IMR-90 (cell line): Measurements from ENCODE around the gene PPIL4. TPM values are rescaled to one million over a fixed set of nuclear protein-coding genes. Genes with fewer than 3 reads are reported as not detected.
A peak's percentile ranks its signal among the peaks of the same experiment; 100 is the strongest.

Source experiments
- ATAC-seq: fragments of 200-7000 bp; cut with Tn5 transposase; 2 replicates; pipeline ENCODE4 v1.9.1; 2020; ENCODE audit warnings: low read depth, mild to moderate bottlenecking, moderate library complexity
- Bru-seq: library from RNA; stranded (reverse); fragments of 400-500 nt; gene quantifications from one replicate; lab custom pipeline; 2021; lab: Mats Ljungman, UMichigan
- BruChase-seq, 2 experiments: library from RNA; stranded (reverse); fragments of 400-500 nt; gene quantifications; one replicate each; lab custom pipeline; 2021; lab: Mats Ljungman, UMichigan
- BruUV-seq: library from RNA; stranded (reverse); fragments of 400-500 nt; replicated peaks from 2 replicates; lab custom pipeline; 2021; lab: Mats Ljungman, UMichigan
- CTCF ChIA-PET: fragments of 300-600 bp; formaldehyde crosslinking; extraction: SDS; loops from one replicate; lab custom pipeline; 2021; ENCODE audit warnings: antibody characterized with exemption; lab: Yijun Ruan, JAX
- POLR2A ChIA-PET: fragments of 300-600 bp; sonication (Branson Sonifier 250); formaldehyde crosslinking; loops from one replicate; lab custom pipeline; 2022; ENCODE audit warnings: antibody characterized with exemption; ENCODE audit not compliant: unreplicated experiment; lab: Charles Lee
- DNase-seq: peaks from one replicate; pipeline ENCODE4 v3.0.0; 2013
- H2AFZ ChIP-seq: replicated peaks from 2 replicates; pipeline ENCODE3; 2013; ENCODE audit warnings: low read length, mild to moderate bottlenecking; ENCODE audit not compliant: poor library complexity
- H2AK5ac ChIP-seq: 2 replicates; pipeline ENCODE4 v1.6.1; 2013; ENCODE audit warnings: low read depth, low read length, inconsistent platforms
- H2AK9ac ChIP-seq: replicated peaks from 2 replicates; pipeline ENCODE3; 2013; ENCODE audit warnings: mild to moderate bottlenecking, low read depth, low read length, moderate library complexity; ENCODE audit not compliant: poor library complexity
- H2BK120ac ChIP-seq: 2 replicates; pipeline ENCODE4 v1.6.1; 2013; ENCODE audit warnings: low read depth, low read length, inconsistent platforms
- H2BK15ac ChIP-seq: 3 replicates; pipeline ENCODE4 v1.6.1; 2013; ENCODE audit warnings: low read depth, low read length, inconsistent platforms
- H2BK20ac ChIP-seq: 2 replicates; pipeline ENCODE4 v1.6.1; 2013; ENCODE audit warnings: low read depth, mild to moderate bottlenecking, inconsistent platforms, low read length, moderate library complexity
- H2BK5ac ChIP-seq: 2 replicates; pipeline ENCODE4 v1.6.1; 2013; ENCODE audit warnings: mild to moderate bottlenecking, low read depth, low read length, inconsistent platforms; ENCODE audit not compliant: poor library complexity, severe bottlenecking
- H3K14ac ChIP-seq: replicated peaks from 2 replicates; pipeline ENCODE4 v1.6.1; 2013; ENCODE audit warnings: low read depth, low read length, inconsistent platforms
- H3K18ac ChIP-seq: 2 replicates; pipeline ENCODE4 v1.6.1; 2013; ENCODE audit warnings: low read depth, low read length, control low read depth
- H3K23ac ChIP-seq: 2 replicates; pipeline ENCODE4 v1.6.1; 2013; ENCODE audit warnings: low read depth, low read length, inconsistent platforms
- H3K27ac ChIP-seq: 2 replicates; pipeline ENCODE4 v1.5.1; 2013; ENCODE audit warnings: mild to moderate bottlenecking, control low read depth, low read length; ENCODE audit not compliant: insufficient read depth
- H3K27me3 ChIP-seq: 2 replicates; pipeline ENCODE4 v1.6.1; 2013; ENCODE audit warnings: low read length; ENCODE audit not compliant: control insufficient read depth, insufficient read depth
- H3K36me3 ChIP-seq: 2 replicates; pipeline ENCODE4 v1.6.1; 2013; ENCODE audit warnings: low read length, mixed read lengths; ENCODE audit not compliant: control insufficient read depth, insufficient read depth
- H3K4ac ChIP-seq: 2 replicates; pipeline ENCODE4 v1.6.1; 2013; ENCODE audit warnings: low read depth, low read length, inconsistent platforms
- H3K4me1 ChIP-seq: 2 replicates; pipeline ENCODE4 v1.6.1; 2013; ENCODE audit warnings: low read length, mixed read lengths; ENCODE audit not compliant: control insufficient read depth, insufficient read depth
- H3K4me2 ChIP-seq: 2 replicates; pipeline ENCODE4 v1.6.1; 2013; ENCODE audit warnings: low read depth, mild to moderate bottlenecking, control low read depth, low read length, moderate library complexity
- H3K4me3 ChIP-seq: 2 replicates; pipeline ENCODE4 v1.5.1; 2013; ENCODE audit warnings: low read depth, mild to moderate bottlenecking, control low read depth, low read length, moderate library complexity; ENCODE audit not compliant: insufficient read depth
- H3K56ac ChIP-seq: 2 replicates; pipeline ENCODE4 v1.6.1; 2013; ENCODE audit warnings: low read length, inconsistent platforms; ENCODE audit not compliant: insufficient read depth; ENCODE audit errors: extremely low read depth
- H3K79me1 ChIP-seq, 2 experiments: 2 replicates each; pipeline ENCODE4 v1.6.1; 2013; ENCODE audit warnings: low read length in 2 of 2, inconsistent platforms in 1 of 2, low read depth in 1 of 2
- H3K9ac ChIP-seq: 2 replicates; pipeline ENCODE4 v1.6.1; 2013; ENCODE audit warnings: low read depth, low read length, control low read depth
- H3K9me1 ChIP-seq: 2 replicates; pipeline ENCODE4 v1.6.1; 2013; ENCODE audit warnings: low read length, inconsistent platforms; ENCODE audit not compliant: insufficient read depth
- H3K9me3 ChIP-seq: 2 replicates; pipeline ENCODE4 v1.6.1; 2013; ENCODE audit warnings: low read length; ENCODE audit not compliant: control insufficient read depth, insufficient read depth
- H4K20me1 ChIP-seq: 2 replicates; pipeline ENCODE4 v1.6.1; 2013; ENCODE audit warnings: low read length, inconsistent platforms; ENCODE audit not compliant: insufficient read depth
- H4K5ac ChIP-seq: 2 replicates; pipeline ENCODE4 v1.6.1; 2013; ENCODE audit warnings: mild to moderate bottlenecking, low read depth, low read length, control low read depth
- H4K8ac ChIP-seq, 2 experiments: 2 replicates each; pipeline ENCODE4 v1.6.1; 2013; ENCODE audit warnings: low read depth in 2 of 2, low read length in 2 of 2, control low read depth in 1 of 2, inconsistent platforms in 1 of 2
- H4K91ac ChIP-seq: 2 replicates; pipeline ENCODE4 v1.6.1; 2013; ENCODE audit warnings: low read depth, low read length, inconsistent platforms; ENCODE audit not compliant: insufficient read depth
- CEBPB ChIP-seq: IDR thresholded peaks from 2 replicates; pipeline ENCODE4 v1.6.1; 2012; ENCODE audit warnings: low read depth, low read length, improper control_type of control experiment
- CHD1 ChIP-seq: IDR thresholded peaks from 2 replicates; pipeline ENCODE4 v1.6.1; 2012; ENCODE audit warnings: low read depth, low read length, improper control_type of control experiment
- FOS ChIP-seq: fragments of 150-350 bp; IDR thresholded peaks from 2 replicates; pipeline ENCODE4 v1.6.1; 2016; ENCODE audit warnings: low read depth, low read length
- MAZ ChIP-seq: IDR thresholded peaks from 2 replicates; pipeline ENCODE4 v1.6.1; 2012; ENCODE audit warnings: low read depth, mild to moderate bottlenecking, low read length, improper control_type of control experiment, moderate library complexity, borderline replicate concordance
- MXI1 ChIP-seq: IDR thresholded peaks from 2 replicates; pipeline ENCODE4 v1.6.1; 2012; ENCODE audit warnings: low read depth, mild to moderate bottlenecking, low read length, moderate library complexity, borderline replicate concordance
- NFE2L2 ChIP-seq: fragments of 150-350 bp; IDR thresholded peaks from 2 replicates; pipeline ENCODE4 v1.6.1; 2016; ENCODE audit warnings: low read depth, mild to moderate bottlenecking, low read length
- POLR2A ChIP-seq: IDR thresholded peaks from 2 replicates; pipeline ENCODE4 v1.6.1; 2012; ENCODE audit warnings: mild to moderate bottlenecking, low read depth, low read length
- RCOR1 ChIP-seq: IDR thresholded peaks from 2 replicates; pipeline ENCODE4 v1.6.1; 2012; ENCODE audit warnings: mild to moderate bottlenecking, low read length, improper control_type of control experiment; ENCODE audit not compliant: insufficient replicate concordance
- SMC3 ChIP-seq: fragments of 150-350 bp; IDR thresholded peaks from 2 replicates; pipeline ENCODE4 v1.6.1; 2016; ENCODE audit warnings: low read depth, mild to moderate bottlenecking, antibody characterized with exemption, low read length, moderate library complexity
- WGBS, 2 experiments: methylation state at CpG; one replicate each; pipeline versions ENCODE4 v1.1.5 to v1.1.7; 2013; ENCODE audit warnings: missing lambda C conversion rate in 2 of 2; ENCODE audit not compliant: insufficient read length in 1 of 2; ENCODE audit errors: extremely low coverage in 2 of 2; 5-methylcytosine and 5-hydroxymethylcytosine counted together
- dilution Hi-C: fragments of 300-500 bp; cut with HindIII; formaldehyde crosslinking; loops from one replicate; pipeline ENCODE4 v1.14.3; 2018; ENCODE audit warnings: low sequenced_read_pairs; ENCODE audit not compliant: unreplicated experiment
- in situ Hi-C: fragments of 300-500 bp; cut with MboI; formaldehyde crosslinking; loops from 3 replicates; pipeline ENCODE4 v1.14.3; 2019; ENCODE audit warnings: low sequenced_read_pairs, inconsistent platforms, mixed read lengths
- intact Hi-C: fragments of 100-400 bp; cut with micrococcal nuclease; formaldehyde crosslinking; loops from 2 replicates; pipeline ENCODE4 v1.10.0; 2022
- long read RNA-seq: library from polyadenylated mRNA; unstranded; transcript quantifications from one replicate; pipeline ENCODE4 v2.0.0, GENCODE V29; 2021; ENCODE audit not compliant: unreplicated experiment
- polyA plus RNA-seq, 3 experiments: library from polyadenylated mRNA; depleted of rRNA; stranded (reverse); fragments of >200 nt; gene quantifications; 2 replicates each; pipeline ENCODE4 v1.2.3, GENCODE V29; 2012; ENCODE audit warnings: low replicate concordance in 1 of 3
- total RNA-seq: library from RNA; depleted of rRNA; stranded (reverse); fragments of >200 nt; gene quantifications from 2 replicates; pipeline ENCODE4 v1.2.3, GENCODE V29; 2012; rRNA removed
- TF ChIP-seq, protein P1 (sequence below): conservative IDR thresholded peaks from 2 replicates; pipeline ENCODE4 v1.5.1; 2012; ENCODE audit warnings: mild to moderate bottlenecking, low read depth, low read length, improper control_type of control experiment

The PPIL4 gene, protein sequence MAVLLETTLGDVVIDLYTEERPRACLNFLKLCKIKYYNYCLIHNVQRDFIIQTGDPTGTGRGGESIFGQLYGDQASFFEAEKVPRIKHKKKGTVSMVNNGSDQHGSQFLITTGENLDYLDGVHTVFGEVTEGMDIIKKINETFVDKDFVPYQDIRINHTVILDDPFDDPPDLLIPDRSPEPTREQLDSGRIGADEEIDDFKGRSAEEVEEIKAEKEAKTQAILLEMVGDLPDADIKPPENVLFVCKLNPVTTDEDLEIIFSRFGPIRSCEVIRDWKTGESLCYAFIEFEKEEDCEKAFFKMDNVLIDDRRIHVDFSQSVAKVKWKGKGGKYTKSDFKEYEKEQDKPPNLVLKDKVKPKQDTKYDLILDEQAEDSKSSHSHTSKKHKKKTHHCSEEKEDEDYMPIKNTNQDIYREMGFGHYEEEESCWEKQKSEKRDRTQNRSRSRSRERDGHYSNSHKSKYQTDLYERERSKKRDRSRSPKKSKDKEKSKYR
- total RNA-seq (13.3 and 29.7 TPM in 2 replicates), polyA plus RNA-seq (2012; rRNA removed) (7.7 and 10.6 TPM in 2 replicates), Bru-seq, nascent RNA (percentile 86 among the genes with signal in this experiment), BruChase-seq, experiment 1, labeled RNA remaining after a 6-hour chase (percentile 88 among the genes with signal in this experiment), BruChase-seq, experiment 2, labeled RNA remaining after a 2-hour chase (percentile 89 among the genes with signal in this experiment)
- polyA plus RNA-seq (2012; cell fraction: cytosol; rRNA removed) = 0.62 and 0.77 TPM in 2 replicates
- polyA plus RNA-seq (2012; cell fraction: nucleus; rRNA removed; ENCODE audit: low replicate concordance) = 0.53 and 5.0 TPM in 2 replicates
- long read RNA-seq, transcript PPIL4-201 (13 exons, 2,232 nt) = major isoform, 48 of 57 reads
- long read RNA-seq, partial matches to known transcripts = 4 of 57 reads
- long read RNA-seq, other reads (novel, unspliced or antisense) = 5 of 57 reads

DNA sequence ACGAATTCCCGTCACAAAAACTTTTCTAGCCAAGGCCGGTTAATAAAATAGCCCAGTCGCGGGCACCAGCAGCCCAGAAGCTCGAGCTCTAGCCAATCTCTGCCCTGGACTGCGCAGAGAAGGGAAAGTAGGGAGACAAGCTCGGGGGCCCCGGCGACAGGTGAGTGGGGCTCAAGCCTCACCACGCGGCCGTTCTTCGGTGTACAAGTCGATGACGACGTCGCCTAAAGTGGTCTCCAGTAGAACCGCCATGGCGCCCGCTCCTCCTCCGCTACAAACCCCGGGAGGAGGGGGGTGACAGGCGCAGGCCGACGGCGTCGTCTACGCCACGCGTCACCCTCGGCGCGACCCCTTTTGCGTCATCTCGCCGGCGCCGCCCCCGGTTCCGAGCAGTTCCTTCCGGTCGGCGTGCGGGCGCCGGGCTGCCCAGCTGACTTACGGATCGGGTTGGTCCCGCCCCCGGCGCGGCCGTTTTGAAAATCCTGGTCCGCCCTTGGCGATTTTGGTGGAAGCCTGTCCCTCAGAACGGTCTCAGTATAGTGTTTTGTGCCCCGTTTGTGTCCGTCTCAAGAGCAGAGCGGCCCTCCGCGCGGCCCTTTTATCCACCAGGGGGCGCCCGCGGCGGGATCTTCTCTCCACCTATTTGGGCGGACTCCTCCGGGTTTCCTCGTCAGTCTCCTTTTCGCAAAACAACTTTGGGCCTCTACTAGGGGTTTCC, at the start of gene PPIL4:
Gene PPIL4 (minus strand): TSS at position 290 of the 718 bp plus-strand sequence. CDS start 38 bp downstream, at position 252.
- peak within 1 kb of the TSS; percentile 95 for H3K23ac ChIP-seq
- peak within 1 kb of the TSS; percentile 98 for H3K4ac ChIP-seq
- peak within 1 kb of the TSS; percentile 99 for H2AK5ac ChIP-seq
- H2BK5ac ChIP-seq = peak within 1 kb of the TSS; percentile 81
- H3K79me1 ChIP-seq = peaks cover 3 to 25% of the 10 kb centered on the region in 2 experiments; a peak in 3 of 4 replicates
- peak within 1 kb of the TSS; percentile 96 for H3K14ac ChIP-seq
- H4K91ac ChIP-seq = peak within 1 kb of the TSS; percentile 83; the same call in 1 of the 2 replicates
- peak within 1 kb of the TSS; percentile 85 for H3K27ac ChIP-seq
- peak within 1 kb of the TSS; percentile 98 for H2AK9ac ChIP-seq
- H2BK120ac ChIP-seq = peak within 1 kb of the TSS; percentile 53; the same call in 1 of the 2 replicates
- BruUV-seq = no TSS peak
- ChIA-PET CTCF (interaction anchor here (0.5 to 1.6 kb wide), 6 partner anchors 9 to 997 kb away, joined by 3 to 7 read pairs (median 3); no protein-coding TSS in a partner anchor), POLR2A (interaction anchor here (0.6 kb wide), 2 partner anchors 16 to 843 kb away, joined by 3 to 7 read pairs; no protein-coding TSS in a partner anchor)
- peaks cover 3% of the 10 kb centered on the region for H3K27me3 ChIP-seq
- H3K4me2 ChIP-seq = peak within 1 kb of the TSS; percentile 97
- H3K4me1 ChIP-seq = no peaks in the 10 kb centered on the region; the same call in 1 of the 2 replicates
- H2BK20ac ChIP-seq = peak within 1 kb of the TSS; percentile 5; the same call in 1 of the 2 replicates
- WGBS, 2 experiments = 0% methylated on average over 47 of the region's 71 CpGs; no CpG with 5 or more reads in 1 of the 2 experiments
- in situ Hi-C loops (loop anchor here (10.0 kb wide), 1 partner anchor 379 kb away; the partner anchor contains the start of gene RAET1G), dilution Hi-C loops (no loop called here), intact Hi-C loops (loop anchor here (1.0 to 5.0 kb wide), 3 partner anchors 17 to 380 kb away; no protein-coding TSS in a partner anchor)
- H2BK15ac ChIP-seq = 0 out of 3 replicates have a peak within 1 kb of the TSS, but pooled peaks have one; percentile 22
- H3K4me3 ChIP-seq = peak within 1 kb of the TSS; percentile 79
- peak within 1 kb of the TSS; percentile 7; the same call in 1 of the 2 replicates for H3K18ac ChIP-seq
- peaks cover 4% of the 10 kb centered on the region for H3K9me1 ChIP-seq
- peak within 1 kb of the TSS; percentile 96 for H2AFZ ChIP-seq
- H4K8ac ChIP-seq = peak within 1 kb of the TSS; percentile 80 to 93
- ATAC-seq (peak; percentile 93), DNase-seq (peak; percentile 94)
- peak within 1 kb of the TSS; percentile 55 for H4K5ac ChIP-seq
- no peaks in the 10 kb centered on the region for H3K9me3 ChIP-seq
- H4K20me1 ChIP-seq = peaks cover 31% of the 10 kb centered on the region
- no peaks in the 10 kb centered on the region for H3K36me3 ChIP-seq
- peak within 1 kb of the TSS; percentile 91 for H3K9ac ChIP-seq
- H3K56ac ChIP-seq = peak within 1 kb of the TSS; percentile 89
- TF ChIP-seq FOS (peak; percentile 53), RCOR1 (no peak), NFE2L2 (no peak), POLR2A (peak; percentile 81; the same call in 1 of the 2 replicates), SMC3 (peak; percentile 41), MAZ (peak; percentile 98), CEBPB (peak; percentile 67), CHD1 (no peak; the same call in 1 of the 2 replicates), MXI1 (peak; percentile 91)
- TF ChIP-seq, protein P1, sequence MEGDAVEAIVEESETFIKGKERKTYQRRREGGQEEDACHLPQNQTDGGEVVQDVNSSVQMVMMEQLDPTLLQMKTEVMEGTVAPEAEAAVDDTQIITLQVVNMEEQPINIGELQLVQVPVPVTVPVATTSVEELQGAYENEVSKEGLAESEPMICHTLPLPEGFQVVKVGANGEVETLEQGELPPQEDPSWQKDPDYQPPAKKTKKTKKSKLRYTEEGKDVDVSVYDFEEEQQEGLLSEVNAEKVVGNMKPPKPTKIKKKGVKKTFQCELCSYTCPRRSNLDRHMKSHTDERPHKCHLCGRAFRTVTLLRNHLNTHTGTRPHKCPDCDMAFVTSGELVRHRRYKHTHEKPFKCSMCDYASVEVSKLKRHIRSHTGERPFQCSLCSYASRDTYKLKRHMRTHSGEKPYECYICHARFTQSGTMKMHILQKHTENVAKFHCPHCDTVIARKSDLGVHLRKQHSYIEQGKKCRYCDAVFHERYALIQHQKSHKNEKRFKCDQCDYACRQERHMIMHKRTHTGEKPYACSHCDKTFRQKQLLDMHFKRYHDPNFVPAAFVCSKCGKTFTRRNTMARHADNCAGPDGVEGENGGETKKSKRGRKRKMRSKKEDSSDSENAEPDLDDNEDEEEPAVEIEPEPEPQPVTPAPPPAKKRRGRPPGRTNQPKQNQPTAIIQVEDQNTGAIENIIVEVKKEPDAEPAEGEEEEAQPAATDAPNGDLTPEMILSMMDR = peak; percentile 66
